ENCODE measurements around the gene CACNB2. TPM values are rescaled to one million over a fixed set of nuclear protein-coding genes. Genes with fewer than 3 reads are reported as not detected.
A peak's percentile ranks its signal among the peaks of the same experiment; 100 is the strongest.

CACNB2 gene
- total RNA-seq, 4 donors from 2014 or later, result 11.6 to 13.8 (median 12.1) TPM

DNA sequence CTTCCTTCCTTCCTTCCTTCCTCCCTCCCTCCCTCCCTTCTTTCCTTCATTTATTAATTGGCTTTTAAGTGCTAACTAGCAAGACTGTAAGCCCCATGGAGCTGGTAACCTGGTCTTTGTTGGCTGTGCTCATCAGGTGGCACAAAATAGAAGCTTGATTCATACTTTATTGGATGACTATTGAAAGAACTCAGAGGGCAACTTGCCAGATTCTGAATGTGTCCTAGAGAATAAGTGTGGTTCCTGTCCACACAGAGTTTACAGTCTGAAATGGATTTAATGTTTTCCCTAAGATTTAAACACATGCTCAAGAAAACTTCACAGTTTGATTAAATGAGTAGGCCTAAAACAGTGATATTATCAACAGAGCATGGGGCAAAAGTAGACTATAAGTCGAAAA lies 3.1 kb upstream of the CACNB2 start:
- DNase-seq (ENCODE audit: low spot score in 2 of 2), result no peak
- 0% methylated on average over 1 of the region's 1 CpG for WGBS
- H3K4me1 ChIP-seq, result peaks cover 18% of the 10 kb centered on the region

DNA sequence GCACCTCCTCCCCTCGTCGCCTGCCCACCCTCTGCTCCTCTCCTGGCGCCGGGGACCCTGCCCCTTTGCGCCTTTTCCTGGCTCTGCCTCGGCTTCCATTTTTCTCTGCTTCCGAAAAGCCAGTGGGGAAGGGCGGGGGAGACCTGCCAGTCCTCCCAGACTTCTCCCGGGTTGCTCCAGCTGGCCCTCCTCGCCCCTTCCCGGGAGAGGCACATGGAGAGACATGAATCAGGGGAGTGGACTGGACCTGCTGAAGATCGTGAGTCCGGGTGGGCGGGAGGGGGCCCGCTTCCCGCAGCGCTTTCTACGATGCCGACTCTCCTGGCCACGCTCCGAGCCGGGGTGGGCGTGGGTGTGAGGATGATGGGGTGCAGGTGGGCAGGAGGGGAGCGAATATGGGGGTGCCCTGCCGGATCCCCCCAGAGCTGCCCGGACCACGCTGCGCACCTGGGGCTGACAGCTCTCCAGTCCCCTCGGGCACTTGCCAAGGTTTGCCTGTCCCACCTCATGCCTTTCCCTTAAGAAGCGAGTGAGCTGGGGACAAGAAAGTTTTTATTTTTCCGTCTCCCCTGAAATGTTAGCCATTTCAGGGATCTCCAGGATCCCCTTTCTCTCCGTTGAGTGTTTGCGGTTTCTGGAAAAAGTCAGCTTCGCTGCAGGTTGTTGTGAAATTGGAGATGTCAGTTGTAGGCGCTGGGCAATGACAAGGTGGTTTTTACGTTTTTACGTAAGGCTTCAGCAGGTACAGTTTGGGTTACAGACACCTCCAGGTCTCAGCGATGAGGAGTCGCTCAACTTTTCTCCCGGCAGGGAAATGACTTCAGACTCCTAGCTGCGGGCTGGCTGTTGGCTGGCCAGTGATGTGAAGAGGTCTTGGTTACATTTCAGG lies 977 bp downstream of the CACNB2 start:
- Histone ChIP-seq H3K36me3 (no peaks in the 10 kb centered on the region), H3K27me3 (peaks cover 24% of the 10 kb centered on the region), H3K4me3 (peak overlapping the region; percentile 79), H3K9me3 (no peaks in the 10 kb centered on the region), H3K4me1 (peaks cover 27% of the 10 kb centered on the region), H3K27ac (peak overlapping the region; percentile 45)
- 7% methylated on average over 39 of the region's 41 CpGs for WGBS
- no peak for DNase-seq (ENCODE audit: low spot score in 2 of 2)
- TF ChIP-seq EP300 (IDR thresholded peaks at IDR 0.05), result no peak
- no peak for TF ChIP-seq POLR2AphosphoS5 (IDR thresholded peaks at IDR 0.05)
- no peak for TF ChIP-seq POLR2A (IDR thresholded peaks at IDR 0.05)
- TF ChIP-seq, protein P1, sequence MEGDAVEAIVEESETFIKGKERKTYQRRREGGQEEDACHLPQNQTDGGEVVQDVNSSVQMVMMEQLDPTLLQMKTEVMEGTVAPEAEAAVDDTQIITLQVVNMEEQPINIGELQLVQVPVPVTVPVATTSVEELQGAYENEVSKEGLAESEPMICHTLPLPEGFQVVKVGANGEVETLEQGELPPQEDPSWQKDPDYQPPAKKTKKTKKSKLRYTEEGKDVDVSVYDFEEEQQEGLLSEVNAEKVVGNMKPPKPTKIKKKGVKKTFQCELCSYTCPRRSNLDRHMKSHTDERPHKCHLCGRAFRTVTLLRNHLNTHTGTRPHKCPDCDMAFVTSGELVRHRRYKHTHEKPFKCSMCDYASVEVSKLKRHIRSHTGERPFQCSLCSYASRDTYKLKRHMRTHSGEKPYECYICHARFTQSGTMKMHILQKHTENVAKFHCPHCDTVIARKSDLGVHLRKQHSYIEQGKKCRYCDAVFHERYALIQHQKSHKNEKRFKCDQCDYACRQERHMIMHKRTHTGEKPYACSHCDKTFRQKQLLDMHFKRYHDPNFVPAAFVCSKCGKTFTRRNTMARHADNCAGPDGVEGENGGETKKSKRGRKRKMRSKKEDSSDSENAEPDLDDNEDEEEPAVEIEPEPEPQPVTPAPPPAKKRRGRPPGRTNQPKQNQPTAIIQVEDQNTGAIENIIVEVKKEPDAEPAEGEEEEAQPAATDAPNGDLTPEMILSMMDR (IDR thresholded peaks at IDR 0.05), result no peak

More for the DNA sequence above, 3.1 kb upstream of the CACNB2 start:
- no peak overlapping the region for H3K4me3 ChIP-seq
- no peak for TF ChIP-seq EP300 (IDR thresholded peaks at IDR 0.05)
- no peak for TF ChIP-seq POLR2AphosphoS5 (IDR thresholded peaks at IDR 0.05)
- TF ChIP-seq POLR2A (IDR thresholded peaks at IDR 0.05), result no peak
- TF ChIP-seq, protein P1 (IDR thresholded peaks at IDR 0.05), result no peak
- H3K9me3 ChIP-seq, result no peaks in the 10 kb centered on the region
- no peak overlapping the region for H3K27ac ChIP-seq
- no peaks in the 10 kb centered on the region for H3K36me3 ChIP-seq
- peaks cover 24% of the 10 kb centered on the region for H3K27me3 ChIP-seq

DNA sequence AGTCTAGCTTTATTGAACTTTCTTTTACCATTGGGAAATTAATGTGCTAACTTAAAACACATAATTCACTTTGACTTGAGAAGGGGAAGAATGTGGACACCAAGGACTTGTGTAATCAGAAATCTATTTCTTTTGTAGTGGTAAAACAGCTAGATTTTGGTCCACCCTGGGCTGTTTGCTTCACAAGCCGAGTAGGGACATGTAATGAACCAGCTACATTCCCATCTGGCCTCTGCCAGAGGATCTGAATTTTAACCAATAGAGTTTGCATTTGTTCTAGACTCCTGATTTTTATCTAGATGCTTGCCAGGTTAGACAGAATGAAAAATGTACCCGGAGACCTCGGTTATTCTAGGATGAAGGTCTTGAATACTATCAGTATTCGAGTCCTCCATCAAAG lies 1.9 kb downstream of the CACNB2 start:
- Histone ChIP-seq H3K27me3 (peaks cover 24% of the 10 kb centered on the region), H3K9me3 (no peaks in the 10 kb centered on the region), H3K4me3 (peak overlapping the region; percentile 79), H3K27ac (no peak overlapping the region), H3K36me3 (no peaks in the 10 kb centered on the region), H3K4me1 (peaks cover 27% of the 10 kb centered on the region)
- DNase-seq (ENCODE audit: low spot score in 2 of 2), result no peak
- WGBS, result 69% methylated on average over 4 of the region's 4 CpGs
- TF ChIP-seq EP300 (IDR thresholded peaks at IDR 0.05) (no peak), POLR2AphosphoS5 (IDR thresholded peaks at IDR 0.05) (no peak)

DNA sequence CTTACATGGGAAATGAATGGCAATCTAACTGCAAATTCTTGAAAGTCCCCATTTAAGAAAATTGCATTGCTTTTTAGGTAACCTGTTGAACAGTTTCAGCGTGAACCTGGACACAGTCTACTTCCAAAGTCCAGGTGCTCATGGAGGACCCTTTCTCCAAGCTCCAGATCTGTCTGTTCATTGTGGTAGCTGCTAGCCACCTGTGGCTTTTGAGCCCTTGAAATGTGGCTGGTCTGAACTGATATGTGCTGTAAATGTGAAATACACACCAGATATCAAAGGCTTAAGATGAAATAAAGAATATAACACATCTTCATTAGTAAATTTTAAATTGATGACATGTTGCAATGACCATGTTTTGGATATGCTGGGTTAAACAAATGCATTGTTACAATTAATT lies 4.2 kb downstream of the CACNB2 start:
- 94% methylated on average over 1 of the region's 1 CpG for WGBS

DNA sequence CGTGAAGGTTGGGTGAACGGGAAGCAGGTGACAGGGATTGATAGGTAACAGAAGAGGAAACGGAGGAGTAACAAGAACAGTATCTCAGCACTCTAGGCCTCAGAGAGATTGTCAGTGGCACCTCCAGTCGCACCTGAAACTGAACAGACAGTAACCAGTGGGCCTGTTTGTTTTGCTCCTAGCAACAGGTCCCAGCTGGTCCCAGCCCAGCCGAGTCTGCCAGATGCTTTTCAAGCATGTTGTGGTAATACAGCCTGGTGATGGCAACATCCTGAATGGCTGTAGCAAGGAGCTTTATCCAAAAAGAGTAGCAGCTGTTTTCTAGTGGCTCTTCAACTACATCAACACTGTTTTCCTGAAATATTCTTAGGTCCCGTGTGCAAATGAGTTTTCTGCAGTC lies 4.7 kb downstream of the CACNB2 start:
- no peak for DNase-seq (ENCODE audit: low spot score in 2 of 2)
- no peak overlapping the region for H3K27ac ChIP-seq
- peaks cover 14% of the 10 kb centered on the region for H3K27me3 ChIP-seq
- no peak overlapping the region for H3K4me3 ChIP-seq
- WGBS, result 36% methylated on average over 6 of the region's 6 CpGs
- H3K9me3 ChIP-seq, result no peaks in the 10 kb centered on the region
- H3K36me3 ChIP-seq, result no peaks in the 10 kb centered on the region
- TF ChIP-seq POLR2AphosphoS5 (IDR thresholded peaks at IDR 0.05), result peak in 1 of 3 donors; percentile 28
- TF ChIP-seq, protein P1 (IDR thresholded peaks at IDR 0.05), result no peak
- peaks cover 23% of the 10 kb centered on the region for H3K4me1 ChIP-seq

More for the DNA sequence above, 4.2 kb downstream of the CACNB2 start:
- Histone ChIP-seq H3K27me3 (peaks cover 19% of the 10 kb centered on the region), H3K27ac (no peak overlapping the region), H3K36me3 (no peaks in the 10 kb centered on the region), H3K4me1 (peaks cover 27% of the 10 kb centered on the region), H3K9me3 (no peaks in the 10 kb centered on the region), H3K4me3 (no peak overlapping the region)
- no peak for DNase-seq (ENCODE audit: low spot score in 2 of 2)
- TF ChIP-seq POLR2AphosphoS5 (IDR thresholded peaks at IDR 0.05) (no peak), EP300 (IDR thresholded peaks at IDR 0.05) (no peak), POLR2A (IDR thresholded peaks at IDR 0.05) (no peak)
- TF ChIP-seq, protein P1 (IDR thresholded peaks at IDR 0.05), result no peak
